ENCODE results near the gene TAF1.

The TAF1 gene

GRCh38 chrX:71514367-71515037 lies 148.3 kb downstream of the TAF1 start:
- no peak for DNase-seq

DNA sequence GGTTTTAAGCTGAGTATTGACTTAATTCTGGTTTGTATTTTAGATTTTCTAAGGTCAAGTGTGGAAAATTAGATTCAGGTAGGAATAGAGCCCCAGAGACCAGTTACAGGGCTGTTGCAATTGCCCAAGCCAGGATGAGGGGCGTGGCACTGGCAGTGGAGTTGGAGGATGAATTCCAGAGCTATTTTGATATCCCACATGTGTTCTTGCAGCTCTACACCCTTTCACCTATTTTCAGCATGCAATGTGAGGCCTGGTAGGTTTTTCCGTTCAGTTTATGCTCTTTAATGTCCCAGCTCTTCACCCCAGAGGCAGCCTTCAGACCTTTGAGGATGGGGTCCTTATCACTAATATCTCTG lies 148.9 kb downstream of the TAF1 start:
- DNase-seq, result no peak
